H1 (cell line): ENCODE data around the gene DCLRE1A. TPM values are rescaled to one million over a fixed set of nuclear protein-coding genes. Genes with fewer than 3 reads are reported as not detected.

ENCODE experiments used
- ASH2L ChIP-seq: fragments of 200-600, 300-600 bp; sonication (generic); IDR thresholded peaks from one replicate; pipeline ENCODE4 v1.7.1; 2017; ENCODE audit warnings: low read length
- ATF3 ChIP-seq: IDR thresholded peaks from 2 replicates; pipeline ENCODE4 v1.6.1; 2011; ENCODE audit warnings: low read depth, mild to moderate bottlenecking, low read length; ENCODE audit not compliant: insufficient read depth
- HDAC2 ChIP-seq, 2 experiments: fragments of 300-600 bp in 1 of 2; sonication (generic) in 1 of 2; IDR thresholded peaks; 2 replicates each; pipeline ENCODE4 v1.6.1; 2011 to 2012; ENCODE audit warnings: low read depth in 2 of 2, low read length in 2 of 2, mild to moderate bottlenecking in 2 of 2, moderate library complexity in 2 of 2, borderline replicate concordance in 1 of 2, inconsistent platforms in 1 of 2
- RFX5 ChIP-seq: IDR thresholded peaks from 2 replicates; pipeline ENCODE4 v1.6.1; 2011; ENCODE audit warnings: low read depth, low read length, improper control_type of control experiment, borderline replicate concordance
- SP2 ChIP-seq: IDR thresholded peaks from 2 replicates; pipeline ENCODE4 v1.6.1; 2012; ENCODE audit warnings: mild to moderate bottlenecking, low read length, inconsistent platforms
- TAF1 ChIP-seq: IDR thresholded peaks from 2 replicates; pipeline ENCODE4 v1.6.1; 2011; ENCODE audit warnings: mild to moderate bottlenecking, low read depth, low read length
- polyA plus RNA-seq, 7 experiments: library from polyadenylated mRNA; depleted of rRNA in 3 of 7; stranded (reverse) in 5 of 7; unstranded in 2 of 7; fragments of >200 nt in 5 of 7; fragments of 200-250 nt in 2 of 7; gene quantifications; 1 replicate in 5 of 7; 2 replicates in 1 of 7; 4 replicates in 1 of 7; pipeline versions ENCODE4 v1.2.1 to v1.2.3, GENCODE V29; 2011 to 2013; ENCODE audit warnings: missing spikeins in 2 of 7, mixed read lengths in 2 of 7
- total RNA-seq: library from RNA; stranded (reverse); fragmentation: NEBNext Ultra II Directional; extraction: Animal tissue kit (Norgen Biotek cat#: 25700); gene quantifications from 2 replicates; pipeline ENCODE4 v1.2.1, GENCODE V29; 2021
- TF ChIP-seq, protein P1 (sequence below): IDR thresholded peaks from 2 replicates; pipeline ENCODE4 v1.6.1; 2011; ENCODE audit warnings: low read length, improper control_type of control experiment
- TF ChIP-seq, protein P2 (sequence below): IDR thresholded peaks from 2 replicates; pipeline ENCODE4 v1.6.1; 2012; ENCODE audit warnings: inconsistent platforms

The DCLRE1A gene
- total and polyA plus RNA-seq, 2 of the 8 experiments (the other 6 are each of a cell fraction or from before 2014, with no cell fraction given): 8.1 to 10.1 TPM

DNA sequence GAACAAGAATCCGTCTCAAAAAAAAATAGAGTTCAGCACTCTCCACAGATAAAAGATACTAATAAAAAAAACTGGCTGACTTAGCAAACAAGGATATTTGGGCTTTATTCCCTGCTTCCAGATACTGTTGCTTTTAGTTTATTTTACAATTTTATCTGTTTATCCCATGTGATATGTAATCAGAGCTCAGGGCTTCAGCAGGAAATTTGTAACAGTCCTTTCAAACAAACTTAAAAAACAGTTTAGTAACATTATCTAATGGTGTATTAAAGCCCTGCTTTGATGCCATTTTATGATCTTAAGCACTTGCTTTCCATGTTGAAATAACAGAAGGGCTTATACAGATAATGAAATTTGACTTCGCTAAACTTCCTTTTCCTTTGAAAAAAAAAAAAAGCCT, 28.1 kb downstream of the DCLRE1A start (continued):
- TF ChIP-seq ATF3 (no peak), ASH2L (no peak), RFX5 (no peak), HDAC2 (IDR thresholded peaks at IDR 0.05; ENCODE audit: borderline replicate concordance in 1 of 2, low read depth in 2 of 2, low read length in 2 of 2) (no peak), SP2 (no peak), TAF1 (no peak)
- TF ChIP-seq, protein P1, sequence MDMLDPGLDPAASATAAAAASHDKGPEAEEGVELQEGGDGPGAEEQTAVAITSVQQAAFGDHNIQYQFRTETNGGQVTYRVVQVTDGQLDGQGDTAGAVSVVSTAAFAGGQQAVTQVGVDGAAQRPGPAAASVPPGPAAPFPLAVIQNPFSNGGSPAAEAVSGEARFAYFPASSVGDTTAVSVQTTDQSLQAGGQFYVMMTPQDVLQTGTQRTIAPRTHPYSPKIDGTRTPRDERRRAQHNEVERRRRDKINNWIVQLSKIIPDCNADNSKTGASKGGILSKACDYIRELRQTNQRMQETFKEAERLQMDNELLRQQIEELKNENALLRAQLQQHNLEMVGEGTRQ: no peak
- TF ChIP-seq, protein P2, sequence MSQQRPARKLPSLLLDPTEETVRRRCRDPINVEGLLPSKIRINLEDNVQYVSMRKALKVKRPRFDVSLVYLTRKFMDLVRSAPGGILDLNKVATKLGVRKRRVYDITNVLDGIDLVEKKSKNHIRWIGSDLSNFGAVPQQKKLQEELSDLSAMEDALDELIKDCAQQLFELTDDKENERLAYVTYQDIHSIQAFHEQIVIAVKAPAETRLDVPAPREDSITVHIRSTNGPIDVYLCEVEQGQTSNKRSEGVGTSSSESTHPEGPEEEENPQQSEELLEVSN: no peak
- TF ChIP-seq, all 59 proteins: peak for 0
